Central memory CD4-positive, alpha-beta T cell (primary cell): ENCODE results near the gene DSE.

Source experiments
- DNase-seq: peaks from one replicate; pipeline ENCODE4 v3.0.0; 2022

The DSE gene

GRCh38 chr6:116388924-116389323, 18.2 kb downstream of the DSE start:
- DNase-seq = no peak

- no peak for DNase-seq
These were observed 18.6 kb downstream of the DSE start for GRCh38 chr6:116389357-116389756.

GRCh38 chr6:116390581-116390980, 19.8 kb downstream of the DSE start:
- DNase-seq = no peak

GRCh38 chr6:116392132-116393013, 21.6 kb downstream of the DSE start:
- DNase-seq = peak; percentile 61

GRCh38 chr6:116393430-116393829, 22.7 kb downstream of the DSE start:
- DNase-seq = no peak

GRCh38 chr6:116395647-116396046, 24.9 kb downstream of the DSE start:
- no peak for DNase-seq

- no peak for DNase-seq
These were observed 25.7 kb downstream of the DSE start for GRCh38 chr6:116396441-116396840.

- no peak for DNase-seq
These were observed 27.2 kb downstream of the DSE start for GRCh38 chr6:116397914-116398313.

GRCh38 chr6:116398316-116399010, 27.7 kb downstream of the DSE start:
- no peak for DNase-seq

GRCh38 chr6:116399287-116399686, 28.5 kb downstream of the DSE start:
- DNase-seq = no peak

GRCh38 chr6:116400328-116400727, 29.6 kb downstream of the DSE start:
- no peak for DNase-seq

- DNase-seq = no peak
These were observed 31.6 kb downstream of the DSE start for GRCh38 chr6:116402108-116402937.

GRCh38 chr6:116403205-116403604, 32.5 kb downstream of the DSE start:
- no peak for DNase-seq

- DNase-seq = no peak
These were observed 33.9 kb downstream of the DSE start for GRCh38 chr6:116404696-116405095.

GRCh38 chr6:116405138-116405537, 34.4 kb downstream of the DSE start:
- no peak for DNase-seq

- no peak for DNase-seq
These were observed 35.1 kb downstream of the DSE start for GRCh38 chr6:116405652-116406356.

GRCh38 chr6:116406678-116407345, 36.1 kb downstream of the DSE start:
- DNase-seq = no peak

- no peak for DNase-seq
These were observed 37.7 kb downstream of the DSE start for GRCh38 chr6:116408491-116408890.

- no peak for DNase-seq
These were observed 39.0 kb downstream of the DSE start for GRCh38 chr6:116409756-116410155.

GRCh38 chr6:116411284-116411623, 40.5 kb downstream of the DSE start:
- DNase-seq = no peak

GRCh38 chr6:116412270-116412669, 41.5 kb downstream of the DSE start:
- no peak for DNase-seq

- no peak for DNase-seq
These were observed 42.6 kb downstream of the DSE start for GRCh38 chr6:116413357-116413756.
